ENCODE results near the gene ABHD6.
"Not testable (repeated sequence)": the region's sequence is repeated elsewhere in the genome, so short reads cannot be mapped to it uniquely, and the experiment has no call there.

ABHD6 gene

DNA sequence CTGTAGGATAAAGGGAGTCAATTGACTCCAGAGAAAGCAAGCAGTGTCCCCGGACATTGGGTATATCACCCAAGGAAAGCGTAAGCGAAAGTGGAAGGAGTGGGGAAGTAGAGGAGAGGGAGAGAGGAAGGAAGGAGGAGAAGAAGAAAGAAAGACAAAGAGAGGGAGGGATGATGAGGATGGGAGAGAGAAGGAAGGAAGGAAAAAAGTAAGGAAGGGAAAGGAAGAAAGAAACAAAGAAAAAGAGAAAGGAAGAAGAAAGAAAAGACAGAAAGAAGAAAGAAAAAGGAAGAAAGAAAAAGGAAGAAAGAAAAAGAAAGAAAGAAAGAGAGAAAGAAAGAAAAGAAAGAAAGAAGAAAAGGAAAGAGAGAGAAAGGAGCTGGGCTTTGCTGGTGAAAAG lies 27.7 kb upstream of the ABHD6 start:
- no peak for DNase-seq (ENCODE audit: low spot score)

- DNase-seq (ENCODE audit: low spot score) = no peak
Observed at GRCh38 chr3:58210761-58211460, 26.7 kb upstream of the ABHD6 start, which contains the start of gene DNASE1L3. TSS of gene DNASE1L3 (minus strand) at chr3:58210972. CDS start at chr3:58210906, 66 bp downstream.

GRCh38 chr3:58214484-58215316 lies 22.9 kb upstream of the ABHD6 start:
- no peak for DNase-seq (ENCODE audit: low spot score)

DNA sequence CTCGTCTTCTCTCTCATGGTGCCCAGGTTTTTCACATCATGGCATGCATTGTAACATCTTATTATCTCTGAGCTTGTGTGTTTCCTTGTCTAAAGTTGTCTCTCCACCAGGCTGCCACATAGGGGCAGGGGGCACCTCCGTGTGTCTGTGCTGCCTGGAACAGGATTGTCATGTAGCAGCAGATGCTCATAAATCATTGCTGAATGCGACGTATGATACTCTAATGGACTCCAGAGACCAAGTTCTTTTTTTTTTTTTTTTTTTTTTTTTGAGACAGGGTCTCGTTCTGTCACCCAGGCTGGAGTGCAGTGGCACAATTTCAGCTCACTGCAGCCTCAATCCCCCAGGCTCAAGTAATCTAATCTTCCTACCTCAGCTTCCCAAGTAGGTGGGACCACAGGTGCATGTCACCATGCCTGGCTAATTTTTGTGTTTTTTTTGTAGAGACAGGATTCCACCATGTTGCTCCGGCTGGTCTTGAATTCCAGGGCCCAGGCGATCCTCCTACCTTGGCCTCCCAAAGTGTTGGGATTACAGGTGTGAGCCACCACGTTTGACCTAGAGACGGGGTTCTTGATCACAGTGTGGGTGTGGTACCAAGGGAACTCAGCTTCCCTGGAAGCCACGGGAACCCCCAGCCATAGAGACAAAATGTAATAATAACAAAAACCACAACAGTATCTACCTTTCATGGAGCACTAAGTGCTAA lies 22.1 kb upstream of the ABHD6 start:
- no peak for DNase-seq (ENCODE audit: low spot score)

GRCh38 chr3:58216496-58217195 lies 20.9 kb upstream of the ABHD6 start:
- DNase-seq (ENCODE audit: low spot score) = no peak

DNA sequence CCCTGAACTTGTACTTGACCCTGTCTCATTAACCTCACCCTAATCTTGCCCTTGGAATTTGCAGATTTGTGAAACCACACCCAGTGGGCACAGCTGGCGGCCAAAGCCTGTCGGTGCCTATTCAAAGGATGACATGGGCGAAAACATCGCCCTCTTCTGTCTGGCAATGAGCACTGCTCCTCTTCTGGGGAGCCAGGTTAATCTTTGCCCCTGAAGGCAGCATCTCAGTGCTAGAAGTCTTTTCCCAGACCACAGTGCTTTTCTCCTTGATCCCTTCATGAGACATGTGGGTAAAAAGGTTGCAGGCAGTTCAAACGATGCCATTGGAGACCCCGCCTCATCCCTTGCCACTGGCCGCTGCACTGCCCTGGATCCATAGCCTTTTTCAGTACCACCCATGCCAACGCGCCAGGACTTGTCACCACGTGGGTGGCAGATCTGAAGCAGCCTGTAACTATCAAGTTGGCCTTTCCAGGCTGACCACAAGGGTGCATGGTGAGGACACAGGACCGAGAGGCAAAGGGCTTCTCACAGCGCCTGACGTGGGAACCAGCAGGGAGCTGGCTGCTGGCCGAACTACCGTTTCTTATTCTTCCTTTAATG lies 20.3 kb upstream of the ABHD6 start:
- peak; percentile 58 for DNase-seq (ENCODE audit: low spot score)

DNA sequence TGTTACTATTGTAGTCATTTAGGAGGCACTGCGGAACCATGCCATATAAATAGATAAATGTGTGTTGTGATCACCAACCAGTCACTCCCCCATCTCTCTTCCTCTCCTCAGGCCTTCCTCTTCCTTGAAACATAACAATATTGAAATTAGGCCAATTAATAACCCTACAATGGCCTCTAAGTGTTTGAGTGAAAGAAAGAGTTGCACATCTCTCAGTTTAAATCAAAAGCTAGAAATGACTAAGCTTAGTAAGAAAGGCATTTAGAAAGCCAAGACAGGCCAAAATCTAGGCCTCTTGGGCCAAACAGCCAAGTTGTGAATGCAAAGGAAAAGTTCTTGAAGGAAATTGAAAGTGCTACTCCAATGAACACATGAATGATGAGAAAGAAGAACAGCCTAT lies 18.7 kb upstream of the ABHD6 start:
- DNase-seq (ENCODE audit: low spot score) = no peak

- no peak for DNase-seq (ENCODE audit: low spot score)
Observed at GRCh38 chr3:58222161-58222724, 15.3 kb upstream of the ABHD6 start.

DNA sequence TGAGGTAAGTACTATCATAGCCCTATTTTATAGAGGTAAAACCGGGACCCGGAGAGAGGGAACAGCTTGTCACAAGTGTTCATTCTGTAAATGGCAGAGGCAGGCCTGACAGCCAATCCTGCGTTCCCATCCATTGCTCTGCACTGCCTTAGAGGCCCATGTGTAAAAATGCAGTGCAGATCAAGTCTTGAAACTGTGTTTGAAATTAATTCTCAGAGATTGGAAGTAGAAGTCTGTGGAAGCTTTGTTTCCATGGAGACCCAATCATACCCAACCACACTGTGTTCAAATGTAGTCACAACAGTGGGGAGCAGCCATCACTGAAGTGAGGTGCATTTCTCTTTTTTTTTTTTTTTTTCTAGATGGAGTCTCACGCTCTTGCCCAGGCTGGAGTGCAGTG lies 13.7 kb upstream of the ABHD6 start:
- no peak for DNase-seq (ENCODE audit: low spot score)

GRCh38 chr3:58227933-58228332 lies 9.7 kb upstream of the ABHD6 start:
- DNase-seq (ENCODE audit: low spot score) = not testable (repeated sequence)

DNA sequence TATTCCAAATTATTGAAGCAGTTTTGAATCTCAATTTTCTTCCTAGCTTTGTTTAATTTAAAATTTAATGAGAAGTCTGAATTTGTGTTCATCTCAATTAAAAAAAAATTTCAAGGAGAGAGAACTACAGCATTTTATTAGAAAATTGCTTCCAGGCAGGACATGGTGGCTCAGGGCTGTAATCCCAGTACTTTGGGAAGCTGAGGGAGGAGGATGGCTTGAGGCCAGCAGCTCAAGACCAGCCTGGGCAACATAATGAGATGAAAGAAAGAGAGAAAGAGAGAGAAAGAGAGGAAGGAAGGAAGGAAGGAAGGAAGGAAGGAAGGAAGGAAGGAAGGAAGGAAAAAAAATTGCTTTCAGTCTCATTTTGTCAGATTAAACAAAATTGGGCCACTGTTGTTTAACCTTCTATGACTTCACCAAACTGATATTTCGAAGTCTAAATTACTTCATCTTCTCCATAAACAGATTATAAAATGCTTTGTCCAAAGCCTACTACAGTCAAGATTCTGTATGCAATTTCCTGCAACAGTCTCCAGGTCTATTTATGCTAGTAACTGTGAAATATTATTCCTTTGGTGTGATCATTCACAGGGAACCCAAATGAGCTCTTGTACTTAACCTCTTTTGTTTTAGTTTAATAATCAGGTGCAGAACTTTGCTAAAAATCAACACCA lies 6.6 kb upstream of the ABHD6 start:
- no peak for DNase-seq (ENCODE audit: low spot score)

GRCh38 chr3:58231666-58232065 lies 5.9 kb upstream of the ABHD6 start:
- DNase-seq (ENCODE audit: low spot score) = no peak

GRCh38 chr3:58234516-58234931 lies 3.1 kb upstream of the ABHD6 start:
- DNase-seq (ENCODE audit: low spot score) = no peak

DNA sequence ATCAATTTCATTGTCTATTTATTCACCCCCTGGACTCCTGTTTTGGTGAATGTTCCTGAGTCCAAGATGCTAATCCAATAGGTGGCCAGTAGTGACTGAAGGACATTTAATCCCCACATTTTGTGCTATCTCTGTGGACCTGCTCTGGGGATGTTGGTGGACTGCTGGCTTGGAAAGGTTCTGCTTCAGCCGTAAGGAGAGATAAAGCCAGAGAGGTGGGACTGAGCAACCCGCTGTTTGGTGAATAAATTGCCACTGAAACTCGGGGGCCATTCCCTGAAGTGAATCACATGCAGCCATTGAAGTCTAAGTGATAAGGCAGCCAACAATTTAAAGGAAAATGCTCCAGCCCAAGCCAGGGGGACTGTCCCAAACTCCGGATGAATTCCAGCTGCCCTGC lies 1.6 kb upstream of the ABHD6 start:
- DNase-seq (ENCODE audit: low spot score) = no peak

GRCh38 chr3:58236527-58237237 lies 910 bp upstream of the ABHD6 start:
- DNase-seq (ENCODE audit: low spot score) = no peak

DNA sequence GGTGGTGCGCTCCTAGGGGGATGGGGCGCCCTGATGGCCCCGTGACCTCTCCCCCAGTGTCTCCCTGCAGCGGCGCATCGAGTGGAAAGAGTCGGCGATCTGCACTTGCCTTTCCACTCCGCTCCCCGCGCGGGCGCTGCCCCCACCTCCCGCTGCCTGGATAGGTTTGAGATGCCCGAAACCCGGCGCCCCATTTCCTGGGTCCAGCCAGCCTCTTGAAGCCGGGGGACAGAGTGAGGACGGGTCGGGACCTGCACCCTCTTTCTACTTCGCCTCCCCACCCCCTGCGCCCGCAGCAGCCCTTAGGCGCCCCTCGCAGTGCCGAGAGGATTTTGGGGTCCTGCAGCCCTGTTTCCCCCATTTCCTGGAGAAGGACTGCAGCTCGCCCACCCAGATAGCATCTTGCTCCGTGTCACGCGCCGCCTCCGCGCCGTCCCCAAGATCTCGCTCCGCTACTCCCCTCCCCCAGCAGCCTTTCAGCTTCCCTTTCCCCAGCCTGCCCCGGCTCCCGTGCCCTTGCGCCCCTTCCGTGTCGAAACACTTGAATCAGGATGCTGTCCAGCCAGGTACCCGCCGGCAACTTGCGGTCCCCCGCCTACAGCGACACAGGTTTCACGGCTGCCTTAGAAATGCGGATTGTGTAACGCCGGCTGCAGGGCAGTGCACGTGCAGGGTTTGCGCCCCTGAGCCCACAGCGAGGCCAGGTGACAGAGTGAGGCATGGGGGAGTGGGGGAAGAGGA lies 519 bp downstream of the ABHD6 start:
- no peak for DNase-seq (ENCODE audit: low spot score)

DNA sequence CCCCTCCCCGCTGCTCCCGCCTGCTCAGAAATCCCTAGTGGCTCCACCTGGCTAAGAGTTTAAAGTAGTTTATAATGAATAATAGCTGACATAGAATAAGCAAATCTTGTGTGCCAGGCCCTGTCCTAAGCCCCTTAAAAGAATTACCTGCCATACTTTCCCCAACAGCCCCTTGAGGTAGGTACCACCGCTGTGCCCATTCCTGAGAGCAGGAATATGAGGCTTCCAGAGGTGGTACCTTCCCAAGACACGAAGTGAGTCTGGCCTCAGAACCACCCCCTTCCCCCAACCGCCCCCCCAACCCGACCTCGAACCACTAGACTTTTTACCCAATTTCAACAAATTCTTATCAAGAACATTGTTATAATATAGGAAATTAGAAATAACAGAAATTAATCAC lies 1.2 kb downstream of the ABHD6 start:
- DNase-seq (ENCODE audit: low spot score) = no peak

GRCh38 chr3:58241306-58242044 lies 3.9 kb downstream of the ABHD6 start:
- no peak for DNase-seq (ENCODE audit: low spot score)

- DNase-seq (ENCODE audit: low spot score) = no peak
Observed at GRCh38 chr3:58242340-58242739, 4.7 kb downstream of the ABHD6 start.

All from hematopoietic multipotent progenitor cell treated with erythropoietin and hydrocortisone succinate and interleukin-3 and kit ligand, for 15 days (in vitro differentiated cells).